Measurements from ENCODE around the gene OBP2A.

The OBP2A gene

GRCh38 chr9:135501261-135502167 is 44.4 kb upstream of the OBP2A start:
- no peak overlapping the region for H2BK15ac ChIP-seq (replicated peaks; ENCODE audit: low read depth)
- H2BK120ac ChIP-seq (ENCODE audit: low read depth, low read length), result no peak overlapping the region
- peak; percentile 68 for DNase-seq
- peak overlapping the region; percentile 80 for H3K4me2 ChIP-seq (ENCODE audit: low read length)
- H3K23ac ChIP-seq (ENCODE audit: low read length), result peak overlapping the region; percentile 45
- no peak overlapping the region for H3K18ac ChIP-seq (ENCODE audit: low read length)
- no peaks in the 10 kb centered on the region for H3K4me1 ChIP-seq (ENCODE audit: control insufficient read depth, low read depth, low read length)
- peak overlapping the region; percentile 98 for H3K56ac ChIP-seq (ENCODE audit: low read length)
- peaks cover 11% of the 10 kb centered on the region for H3K36me3 ChIP-seq (ENCODE audit: control insufficient read depth, insufficient read depth, low read length)
- no peak overlapping the region for H4K5ac ChIP-seq (ENCODE audit: low read length)
- no peak overlapping the region for H4K8ac ChIP-seq (ENCODE audit: low read depth, low read length)
- no peaks in the 10 kb centered on the region for H3K27me3 ChIP-seq (ENCODE audit: insufficient read depth, low read length, poor library complexity)
- H2AK5ac ChIP-seq (ENCODE audit: low read length), result no peak overlapping the region
- WGBS (ENCODE audit: extremely low coverage, insufficient coverage, low lambda C conversion rate), result no CpG with 5 or more reads among the region's 38 CpGs
- H2BK5ac ChIP-seq (ENCODE audit: low read length), result no peak overlapping the region
- peak overlapping the region; percentile 95 for H3K4me3 ChIP-seq (ENCODE audit: low read length)
- peak overlapping the region; percentile 97 for H3K9ac ChIP-seq (ENCODE audit: low read length)
- no peak overlapping the region for H3K27ac ChIP-seq (ENCODE audit: low read depth, low read length)
- peaks cover 16% of the 10 kb centered on the region for H3K79me2 ChIP-seq (ENCODE audit: control insufficient read depth, insufficient read depth, low read length)
- H3K79me1 ChIP-seq (ENCODE audit: low read length), result peaks cover 14% of the 10 kb centered on the region
- H3K4ac ChIP-seq (ENCODE audit: low read depth, low read length), result no peak overlapping the region

DNA sequence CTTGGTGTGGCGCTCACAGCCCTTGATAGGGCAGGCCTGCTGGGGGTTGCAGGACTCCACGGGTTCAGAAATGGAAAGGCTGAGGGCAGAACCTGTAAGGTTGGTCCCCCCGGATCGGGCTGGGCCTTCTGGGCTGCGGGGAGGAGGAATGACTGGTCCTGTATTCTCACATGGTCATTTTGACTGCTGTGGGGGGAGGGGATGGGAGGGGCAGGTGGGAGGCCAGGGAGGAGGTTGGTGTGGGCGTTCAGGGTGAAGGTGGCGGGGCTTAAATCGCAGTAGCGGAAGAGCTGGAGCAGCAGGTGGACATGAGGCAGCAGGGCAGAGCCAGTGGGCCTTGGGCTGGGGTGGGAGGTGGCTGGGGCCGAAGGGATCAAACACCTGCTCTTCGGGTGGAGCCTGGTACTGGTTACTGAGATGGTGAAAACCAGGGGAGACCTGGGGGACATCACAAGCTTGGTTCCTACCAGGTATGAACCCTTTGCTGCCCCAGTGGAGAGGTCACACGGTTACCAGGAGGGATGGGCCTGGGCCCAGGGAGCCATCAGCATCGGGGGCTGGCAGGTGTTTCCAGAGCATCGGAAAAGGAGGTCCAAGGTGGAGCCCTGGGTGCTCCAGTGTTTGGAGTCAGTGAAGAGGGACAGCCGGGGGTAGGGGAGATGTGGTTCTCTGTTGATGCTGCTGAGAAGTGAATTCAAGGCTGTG is 43.6 kb upstream of the OBP2A start:
- H3K4me3 ChIP-seq (ENCODE audit: low read length), result no peak overlapping the region
- no peak for DNase-seq
- H3K36me3 ChIP-seq (ENCODE audit: control insufficient read depth, insufficient read depth, low read length), result peaks cover 11% of the 10 kb centered on the region
- no peak overlapping the region for H3K18ac ChIP-seq (ENCODE audit: low read length)
- H3K27me3 ChIP-seq (ENCODE audit: insufficient read depth, low read length, poor library complexity), result no peaks in the 10 kb centered on the region
- H3K4me2 ChIP-seq (ENCODE audit: low read length), result no peak overlapping the region
- H3K9ac ChIP-seq (ENCODE audit: low read length), result no peak overlapping the region
- no peak overlapping the region for H4K8ac ChIP-seq (ENCODE audit: low read depth, low read length)
- no peaks in the 10 kb centered on the region for H3K4me1 ChIP-seq (ENCODE audit: control insufficient read depth, low read depth, low read length)
- H3K79me2 ChIP-seq (ENCODE audit: control insufficient read depth, insufficient read depth, low read length), result peaks cover 16% of the 10 kb centered on the region
- H2BK15ac ChIP-seq (replicated peaks; ENCODE audit: low read depth), result no peak overlapping the region
- no peak overlapping the region for H2BK120ac ChIP-seq (ENCODE audit: low read depth, low read length)
- no peak overlapping the region for H4K5ac ChIP-seq (ENCODE audit: low read length)
- H3K23ac ChIP-seq (ENCODE audit: low read length), result no peak overlapping the region
- H2BK5ac ChIP-seq (ENCODE audit: low read length), result no peak overlapping the region
- H3K27ac ChIP-seq (ENCODE audit: low read depth, low read length), result no peak overlapping the region
- H3K56ac ChIP-seq (ENCODE audit: low read length), result no peak overlapping the region
- no peak overlapping the region for H2AK5ac ChIP-seq (ENCODE audit: low read length)
- H3K4ac ChIP-seq (ENCODE audit: low read depth, low read length), result no peak overlapping the region
- no CpG with 5 or more reads among the region's 15 CpGs for WGBS (ENCODE audit: extremely low coverage, insufficient coverage, low lambda C conversion rate)
- peaks cover 14% of the 10 kb centered on the region for H3K79me1 ChIP-seq (ENCODE audit: low read length)

DNA sequence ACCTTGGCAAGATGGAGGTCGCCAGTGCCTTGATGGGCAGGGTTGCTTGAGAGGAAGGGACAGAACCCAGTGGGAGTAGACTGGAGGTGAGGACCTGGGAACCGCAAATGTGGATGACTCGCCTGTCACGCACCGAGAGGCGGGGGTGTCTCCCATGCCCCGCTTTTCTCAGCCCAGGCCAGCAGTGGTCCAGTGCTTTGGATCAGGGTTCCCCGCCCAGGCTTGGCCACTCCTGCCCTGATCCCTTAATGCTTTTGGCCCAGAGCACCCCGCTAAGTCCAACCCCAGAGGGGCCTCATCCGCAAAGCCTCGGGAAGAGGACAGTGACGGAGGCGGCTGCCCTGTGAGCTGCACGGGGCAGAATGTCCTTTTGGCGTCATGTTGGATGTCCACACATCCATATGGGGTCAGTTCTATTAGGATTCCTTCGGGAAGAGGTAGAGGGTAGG is 43.0 kb upstream of the OBP2A start:
- no peak overlapping the region for H3K4me3 ChIP-seq (ENCODE audit: low read length)
- H3K4ac ChIP-seq (ENCODE audit: low read depth, low read length), result no peak overlapping the region
- H3K36me3 ChIP-seq (ENCODE audit: control insufficient read depth, insufficient read depth, low read length), result peaks cover 11% of the 10 kb centered on the region

GRCh38 chr9:135503371-135504261 is 42.3 kb upstream of the OBP2A start:
- peaks cover 11% of the 10 kb centered on the region for H3K36me3 ChIP-seq (ENCODE audit: control insufficient read depth, insufficient read depth, low read length)
- no peak overlapping the region for H3K18ac ChIP-seq (ENCODE audit: low read length)
- WGBS (ENCODE audit: extremely low coverage, insufficient coverage, low lambda C conversion rate), result no CpG with 5 or more reads among the region's 41 CpGs
- H2BK120ac ChIP-seq (ENCODE audit: low read depth, low read length), result no peak overlapping the region
- H3K79me2 ChIP-seq (ENCODE audit: control insufficient read depth, insufficient read depth, low read length), result peaks cover 16% of the 10 kb centered on the region
- H3K56ac ChIP-seq (ENCODE audit: low read length), result no peak overlapping the region
- H3K9ac ChIP-seq (ENCODE audit: low read length), result no peak overlapping the region
- H3K4me1 ChIP-seq (ENCODE audit: control insufficient read depth, low read depth, low read length), result no peaks in the 10 kb centered on the region
- no peak overlapping the region for H2BK15ac ChIP-seq (replicated peaks; ENCODE audit: low read depth)
- H3K4me2 ChIP-seq (ENCODE audit: low read length), result no peak overlapping the region
- no peak overlapping the region for H3K27ac ChIP-seq (ENCODE audit: low read depth, low read length)
- H3K23ac ChIP-seq (ENCODE audit: low read length), result no peak overlapping the region
- H4K5ac ChIP-seq (ENCODE audit: low read length), result no peak overlapping the region
- no peak overlapping the region for H2BK5ac ChIP-seq (ENCODE audit: low read length)
- no peak overlapping the region for H2AK5ac ChIP-seq (ENCODE audit: low read length)
- H3K4me3 ChIP-seq (ENCODE audit: low read length), result no peak overlapping the region
- no peak overlapping the region for H3K4ac ChIP-seq (ENCODE audit: low read depth, low read length)
- no peak for DNase-seq
- H4K8ac ChIP-seq (ENCODE audit: low read depth, low read length), result no peak overlapping the region
- peaks cover 14% of the 10 kb centered on the region for H3K79me1 ChIP-seq (ENCODE audit: low read length)
- H3K27me3 ChIP-seq (ENCODE audit: insufficient read depth, low read length, poor library complexity), result no peaks in the 10 kb centered on the region

More for the DNA sequence above, 43.0 kb upstream of the OBP2A start:
- Histone ChIP-seq H4K5ac (ENCODE audit: low read length) (no peak overlapping the region), H3K9ac (ENCODE audit: low read length) (no peak overlapping the region), H3K79me2 (ENCODE audit: control insufficient read depth, insufficient read depth, low read length) (peaks cover 16% of the 10 kb centered on the region), H3K79me1 (ENCODE audit: low read length) (peaks cover 14% of the 10 kb centered on the region), H3K27me3 (ENCODE audit: insufficient read depth, low read length, poor library complexity) (no peaks in the 10 kb centered on the region), H3K4me2 (ENCODE audit: low read length) (no peak overlapping the region), H2BK15ac (replicated peaks; ENCODE audit: low read depth) (no peak overlapping the region), H2BK120ac (ENCODE audit: low read depth, low read length) (no peak overlapping the region), H3K27ac (ENCODE audit: low read depth, low read length) (no peak overlapping the region), H3K23ac (ENCODE audit: low read length) (no peak overlapping the region), H2BK5ac (ENCODE audit: low read length) (no peak overlapping the region), H2AK5ac (ENCODE audit: low read length) (no peak overlapping the region), H3K4me1 (ENCODE audit: control insufficient read depth, low read depth, low read length) (no peaks in the 10 kb centered on the region), H3K18ac (ENCODE audit: low read length) (no peak overlapping the region), H3K56ac (ENCODE audit: low read length) (no peak overlapping the region), H4K8ac (ENCODE audit: low read depth, low read length) (no peak overlapping the region)
- DNase-seq, result no peak
- WGBS (ENCODE audit: extremely low coverage, insufficient coverage, low lambda C conversion rate), result no CpG with 5 or more reads among the region's 16 CpGs

DNA sequence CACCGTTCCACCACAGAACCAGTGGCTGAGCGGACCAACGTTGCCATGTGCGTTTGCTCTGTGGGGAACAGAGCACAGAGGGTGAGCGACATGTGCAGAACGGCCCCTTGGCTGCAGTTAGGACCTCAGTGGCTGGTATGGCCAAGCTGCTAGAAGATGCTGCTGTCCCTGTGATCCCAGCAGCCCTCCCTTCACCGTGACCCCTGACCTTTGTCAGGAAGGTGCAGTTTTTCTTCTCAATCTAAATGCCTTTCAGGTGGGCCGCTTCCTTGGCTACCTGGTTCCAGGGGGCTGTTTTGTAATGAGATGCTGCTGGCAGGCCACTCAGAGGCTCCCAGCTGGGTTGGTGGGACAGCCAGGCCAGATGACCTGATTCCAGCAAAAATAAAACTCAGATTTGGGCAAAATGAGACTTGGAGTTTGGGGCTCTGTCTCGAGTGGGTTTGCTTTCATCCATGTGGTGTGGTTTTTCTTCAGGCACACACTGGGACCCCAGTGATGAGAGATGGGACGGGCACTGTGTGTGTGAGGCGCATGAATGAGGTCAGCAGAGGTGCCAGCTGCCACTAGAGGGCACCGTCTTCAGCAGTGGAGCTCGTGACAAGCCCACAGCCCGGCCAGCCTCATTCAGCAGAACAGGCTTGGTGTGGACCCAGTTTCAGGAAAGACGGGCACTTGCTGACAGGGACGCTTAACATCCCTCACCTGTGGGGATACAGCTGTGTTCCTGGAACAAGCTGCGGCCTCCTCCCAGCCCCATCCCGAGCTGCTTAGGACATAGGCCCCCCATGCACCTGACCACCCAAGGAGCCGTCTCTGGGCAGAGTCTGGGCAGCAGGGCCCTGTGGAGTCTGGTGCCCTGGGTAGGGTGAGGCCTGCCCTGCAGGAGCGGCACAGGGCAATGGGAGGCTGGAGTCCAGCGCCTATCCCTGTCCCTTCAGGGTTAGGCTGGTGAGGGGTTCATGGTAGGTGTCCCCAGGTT is 41.4 kb upstream of the OBP2A start:
- Histone ChIP-seq H2BK15ac (replicated peaks; ENCODE audit: low read depth) (no peak overlapping the region), H2BK120ac (ENCODE audit: low read depth, low read length) (no peak overlapping the region), H2BK5ac (ENCODE audit: low read length) (no peak overlapping the region), H3K27me3 (ENCODE audit: insufficient read depth, low read length, poor library complexity) (no peaks in the 10 kb centered on the region), H3K79me2 (ENCODE audit: control insufficient read depth, insufficient read depth, low read length) (peaks cover 16% of the 10 kb centered on the region), H3K4me2 (ENCODE audit: low read length) (no peak overlapping the region), H3K18ac (ENCODE audit: low read length) (no peak overlapping the region), H3K36me3 (ENCODE audit: control insufficient read depth, insufficient read depth, low read length) (peaks cover 11% of the 10 kb centered on the region), H4K8ac (ENCODE audit: low read depth, low read length) (no peak overlapping the region), H2AK5ac (ENCODE audit: low read length) (no peak overlapping the region), H3K4ac (ENCODE audit: low read depth, low read length) (no peak overlapping the region), H3K79me1 (ENCODE audit: low read length) (peaks cover 14% of the 10 kb centered on the region), H3K23ac (ENCODE audit: low read length) (no peak overlapping the region), H3K4me3 (ENCODE audit: low read length) (no peak overlapping the region), H3K27ac (ENCODE audit: low read depth, low read length) (no peak overlapping the region), H3K56ac (ENCODE audit: low read length) (no peak overlapping the region), H3K4me1 (ENCODE audit: control insufficient read depth, low read depth, low read length) (no peaks in the 10 kb centered on the region), H4K5ac (ENCODE audit: low read length) (no peak overlapping the region), H3K9ac (ENCODE audit: low read length) (no peak overlapping the region)
- no CpG with 5 or more reads among the region's 21 CpGs for WGBS (ENCODE audit: extremely low coverage, insufficient coverage, low lambda C conversion rate)
- peak; percentile 68 for DNase-seq
